ENCODE measurements around the gene TRIM6.

DNA sequence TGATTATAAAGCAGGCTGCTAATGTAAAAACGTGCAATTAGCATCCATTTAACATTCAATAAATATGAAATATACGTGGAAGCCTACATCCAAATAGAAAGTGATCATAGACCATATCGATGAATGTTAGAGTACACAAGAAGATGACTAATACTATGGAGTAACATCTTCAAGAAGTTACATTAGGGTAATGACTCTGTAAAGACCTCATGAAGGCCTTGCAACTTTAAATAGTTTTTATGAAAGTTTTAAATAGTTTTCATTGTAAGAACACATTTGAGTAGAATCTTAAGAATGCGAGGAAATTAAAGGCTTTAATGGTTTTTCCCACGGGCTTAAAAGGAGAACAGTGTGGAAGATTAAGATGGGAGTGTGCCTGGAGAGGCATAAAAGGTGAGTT, 29.8 kb downstream of the TRIM6 start:
- no peak for TF ChIP-seq POLR2A (IDR thresholded peaks at IDR 0.05)
- TF ChIP-seq, protein P1, sequence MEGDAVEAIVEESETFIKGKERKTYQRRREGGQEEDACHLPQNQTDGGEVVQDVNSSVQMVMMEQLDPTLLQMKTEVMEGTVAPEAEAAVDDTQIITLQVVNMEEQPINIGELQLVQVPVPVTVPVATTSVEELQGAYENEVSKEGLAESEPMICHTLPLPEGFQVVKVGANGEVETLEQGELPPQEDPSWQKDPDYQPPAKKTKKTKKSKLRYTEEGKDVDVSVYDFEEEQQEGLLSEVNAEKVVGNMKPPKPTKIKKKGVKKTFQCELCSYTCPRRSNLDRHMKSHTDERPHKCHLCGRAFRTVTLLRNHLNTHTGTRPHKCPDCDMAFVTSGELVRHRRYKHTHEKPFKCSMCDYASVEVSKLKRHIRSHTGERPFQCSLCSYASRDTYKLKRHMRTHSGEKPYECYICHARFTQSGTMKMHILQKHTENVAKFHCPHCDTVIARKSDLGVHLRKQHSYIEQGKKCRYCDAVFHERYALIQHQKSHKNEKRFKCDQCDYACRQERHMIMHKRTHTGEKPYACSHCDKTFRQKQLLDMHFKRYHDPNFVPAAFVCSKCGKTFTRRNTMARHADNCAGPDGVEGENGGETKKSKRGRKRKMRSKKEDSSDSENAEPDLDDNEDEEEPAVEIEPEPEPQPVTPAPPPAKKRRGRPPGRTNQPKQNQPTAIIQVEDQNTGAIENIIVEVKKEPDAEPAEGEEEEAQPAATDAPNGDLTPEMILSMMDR (IDR thresholded peaks at IDR 0.05) = no peak
- no peak for TF ChIP-seq POLR2AphosphoS5 (IDR thresholded peaks at IDR 0.05)
- no peak for TF ChIP-seq EP300 (IDR thresholded peaks at IDR 0.05)

Data from stomach (tissue), 4 donors.